NCI-H2029 (cell line): ENCODE results near the gene COCH.

Experiments
- DNase-seq: peaks from one replicate; lab custom pipeline; 2025; lab: John Stamatoyannopoulos, UW

COCH gene

GRCh38 chr14:30874120-30874998 is at the start of gene COCH:
Gene COCH (plus strand): TSS chr14:30874559. CDS start chr14:30874939, 380 bp downstream.
- DNase-seq: peak; percentile 55

DNA sequence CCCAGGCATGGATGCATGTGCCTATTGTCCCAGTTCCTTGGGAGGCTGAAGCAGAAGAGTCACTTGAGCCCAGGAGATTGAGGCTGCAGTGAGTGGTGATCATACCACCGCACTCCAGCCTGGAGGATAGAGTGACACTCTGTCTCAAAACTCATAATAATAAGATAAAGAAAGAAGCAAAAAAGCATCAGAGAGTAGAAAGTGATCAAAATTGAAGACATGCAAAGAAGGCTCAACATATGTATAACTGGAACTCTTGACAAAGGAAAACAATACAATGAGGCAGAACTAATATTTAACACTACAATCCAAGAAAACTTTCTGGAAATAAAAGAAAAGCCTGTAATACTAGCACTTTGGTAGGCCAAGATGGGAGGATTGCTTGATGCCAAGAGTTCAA is 48.3 kb upstream of the COCH start:
- no peak for DNase-seq

- no peak for DNase-seq
Observed at GRCh38 chr14:30829853-30830252, 44.5 kb upstream of the COCH start.

DNA sequence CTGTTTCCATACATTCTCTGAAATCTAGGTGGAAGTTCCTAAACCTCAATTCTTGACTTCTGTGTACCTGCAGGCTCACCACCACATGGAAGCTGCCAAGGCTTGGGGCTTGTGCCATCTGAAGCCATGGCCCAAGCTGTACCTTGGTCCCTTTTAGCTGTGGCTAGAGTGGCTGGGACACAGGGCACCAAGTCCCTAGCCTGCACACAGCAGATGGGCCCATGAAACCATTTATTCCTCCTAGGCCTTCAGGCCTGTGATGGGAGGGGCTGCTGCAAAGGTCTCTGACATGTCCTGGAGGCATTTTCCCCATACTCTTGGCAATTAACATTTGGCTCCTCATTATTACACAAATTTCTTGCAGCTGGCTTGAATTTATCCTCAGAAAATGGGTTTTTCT is 40.0 kb upstream of the COCH start:
- DNase-seq: no peak

GRCh38 chr14:30838351-30838750 is 36.0 kb upstream of the COCH start:
- no peak for DNase-seq

DNA sequence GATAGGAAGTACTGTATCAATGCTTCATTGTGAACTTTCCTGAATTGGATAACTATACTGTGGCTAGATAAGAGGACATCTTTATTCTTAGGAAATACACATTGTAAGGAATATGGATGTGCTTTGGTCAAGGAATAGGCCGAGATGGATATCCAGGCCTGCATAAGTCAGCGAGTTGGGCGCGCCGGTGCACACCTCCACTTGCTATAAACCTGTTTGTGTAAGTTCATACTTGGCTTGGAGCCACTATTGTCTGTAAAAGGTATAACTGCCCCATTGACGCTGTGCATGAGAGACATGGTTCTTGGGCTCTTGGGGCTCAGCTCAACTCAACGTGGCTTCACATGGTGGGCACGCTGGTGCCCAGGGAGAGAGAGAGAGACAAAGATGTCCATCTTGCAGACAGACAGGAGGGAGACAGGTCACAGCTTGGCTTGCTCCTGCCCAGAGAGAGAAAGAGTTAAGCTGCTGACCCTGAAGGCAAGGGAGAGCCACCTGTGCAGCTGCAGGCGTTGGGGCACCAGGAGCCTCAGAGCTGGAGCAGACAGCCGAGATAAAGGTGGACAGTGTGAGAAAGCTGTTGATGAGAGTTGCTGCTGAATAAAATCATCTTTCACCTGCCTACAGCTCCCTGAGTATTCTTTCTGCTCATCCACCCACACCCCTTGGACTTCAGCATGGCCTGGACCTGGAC is 34.1 kb upstream of the COCH start:
- DNase-seq: no peak

DNA sequence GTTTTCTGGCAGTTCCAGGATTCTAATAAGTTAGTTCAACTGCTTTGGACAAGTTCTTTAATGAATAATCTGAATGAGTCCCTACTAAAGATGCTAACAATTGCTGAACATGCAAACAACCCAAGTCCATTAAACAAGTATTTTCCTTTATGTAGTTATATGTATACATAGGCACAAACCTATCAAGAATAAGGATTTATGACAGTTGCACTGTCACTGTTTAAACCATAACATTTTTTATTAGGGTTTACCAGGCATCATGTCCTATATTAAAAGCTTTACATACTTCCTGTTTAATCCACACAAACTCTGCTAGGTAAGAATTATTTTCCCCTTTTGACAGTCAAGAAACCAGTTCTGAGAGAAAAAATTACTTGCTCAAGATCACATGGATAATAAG is 31.9 kb upstream of the COCH start:
- DNase-seq: no peak

DNA sequence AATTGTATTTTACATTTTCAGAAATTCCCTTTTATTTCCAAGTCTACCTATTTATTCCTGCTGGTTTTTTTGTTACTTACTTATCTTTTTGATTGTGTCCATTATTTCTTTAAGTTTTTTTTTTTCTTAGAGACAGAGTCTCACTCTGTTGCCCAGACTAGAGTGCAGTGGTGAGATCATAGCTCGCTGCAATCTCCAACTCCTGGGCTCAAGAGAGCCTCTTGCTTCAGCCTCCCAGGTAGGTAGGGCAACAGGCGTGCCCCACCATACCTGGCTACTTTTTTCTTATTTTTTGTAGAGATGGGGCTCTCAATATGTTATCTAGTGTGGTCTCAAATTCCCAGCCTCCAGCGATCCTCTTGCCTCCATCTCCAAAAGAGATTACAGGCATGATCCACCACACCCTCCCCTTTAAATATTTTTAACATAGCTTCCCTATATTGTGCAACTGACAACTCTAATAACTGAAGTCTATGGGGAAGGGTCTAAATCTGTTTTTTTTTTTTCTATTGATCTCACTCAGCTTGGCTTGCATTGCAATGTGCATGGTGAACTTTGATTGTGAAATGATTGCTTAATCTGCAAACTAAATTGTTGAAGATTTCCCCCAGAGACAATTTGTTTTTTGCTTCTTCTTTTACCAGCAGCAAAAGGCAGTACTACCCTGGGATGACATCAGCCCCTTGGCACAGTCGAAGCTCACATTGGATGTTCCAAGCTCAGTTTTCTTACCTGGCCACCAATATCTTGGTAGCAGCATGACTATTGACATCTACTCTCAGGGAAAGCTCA is 25.7 kb upstream of the COCH start:
- DNase-seq: no peak

DNA sequence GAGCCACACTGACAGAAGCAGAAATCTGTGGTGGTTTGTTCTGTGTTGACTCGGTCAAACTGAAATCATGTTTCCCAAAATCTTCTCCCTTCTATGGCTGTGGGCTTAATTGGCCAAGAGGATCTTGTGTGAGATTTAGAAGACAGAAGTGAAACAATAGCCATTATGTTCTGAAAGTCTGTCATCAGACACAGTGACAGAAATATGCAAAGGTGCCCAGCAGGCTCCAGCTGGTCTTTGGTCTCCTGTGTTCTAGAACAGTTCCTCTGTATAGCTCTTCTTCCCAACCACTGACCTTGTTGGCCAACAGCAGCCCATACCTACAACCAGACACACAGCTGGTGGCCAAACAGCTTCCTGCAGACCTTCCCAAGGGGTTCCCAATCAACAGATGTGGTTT is 25.0 kb upstream of the COCH start:
- DNase-seq: no peak

- DNase-seq: no peak
Observed at GRCh38 chr14:30849983-30850382, 24.4 kb upstream of the COCH start.

- DNase-seq: no peak
Observed at GRCh38 chr14:30853946-30854345, 20.4 kb upstream of the COCH start.

GRCh38 chr14:30854492-30854891 is 19.9 kb upstream of the COCH start:
- DNase-seq: no peak

GRCh38 chr14:30855345-30856037 is 18.9 kb upstream of the COCH start:
- no peak for DNase-seq

GRCh38 chr14:30861200-30861599 is 13.2 kb upstream of the COCH start:
- DNase-seq: no peak

GRCh38 chr14:30864934-30865333 is 9.4 kb upstream of the COCH start:
- DNase-seq: no peak

DNA sequence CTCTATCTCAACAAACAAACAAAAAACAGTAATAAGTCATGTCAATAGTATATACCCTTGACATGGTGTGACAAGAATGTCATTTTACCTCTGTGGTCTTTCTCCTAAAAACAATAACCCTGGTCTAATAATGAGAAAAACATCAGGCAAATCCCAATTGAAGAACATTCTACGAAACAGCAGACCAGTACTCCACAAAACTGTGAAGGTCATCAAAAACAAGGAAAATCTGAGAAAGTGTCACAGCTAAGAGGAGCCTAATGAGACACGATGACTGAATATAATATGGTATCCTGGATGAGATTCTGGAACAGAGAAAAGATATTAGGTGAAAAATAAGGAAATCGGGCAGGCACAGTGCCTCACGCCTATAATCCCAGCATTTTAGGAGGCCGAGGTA is 5.6 kb upstream of the COCH start:
- DNase-seq: no peak

DNA sequence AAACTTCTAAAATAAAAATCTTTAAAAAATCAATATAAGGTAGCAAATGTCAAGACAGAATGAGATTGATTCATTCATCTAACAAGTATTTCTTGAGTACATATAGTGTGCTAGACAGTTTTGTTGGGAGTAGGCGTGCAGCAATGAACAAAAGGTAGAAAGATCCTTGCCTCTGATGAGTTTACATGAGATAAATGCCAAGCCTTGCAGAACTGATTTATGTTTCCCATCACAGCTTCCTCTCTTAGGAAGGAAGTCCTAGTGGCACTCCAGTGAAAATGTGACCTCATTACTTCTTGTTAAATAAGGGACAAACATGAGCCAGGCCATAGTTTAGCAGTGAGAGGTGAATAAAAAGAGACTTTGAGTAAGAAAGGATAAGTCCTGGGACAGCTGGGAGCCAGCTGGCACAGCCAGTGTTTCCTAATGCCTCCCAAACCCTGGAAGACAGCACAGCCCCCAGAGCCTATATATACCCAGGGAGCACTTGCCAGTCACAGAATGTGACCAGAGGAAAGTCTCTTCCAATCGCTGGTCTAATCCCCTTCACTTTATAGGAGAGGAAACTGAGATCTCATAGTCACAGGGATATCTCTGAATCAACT is 4.7 kb upstream of the COCH start:
- no peak for DNase-seq

DNA sequence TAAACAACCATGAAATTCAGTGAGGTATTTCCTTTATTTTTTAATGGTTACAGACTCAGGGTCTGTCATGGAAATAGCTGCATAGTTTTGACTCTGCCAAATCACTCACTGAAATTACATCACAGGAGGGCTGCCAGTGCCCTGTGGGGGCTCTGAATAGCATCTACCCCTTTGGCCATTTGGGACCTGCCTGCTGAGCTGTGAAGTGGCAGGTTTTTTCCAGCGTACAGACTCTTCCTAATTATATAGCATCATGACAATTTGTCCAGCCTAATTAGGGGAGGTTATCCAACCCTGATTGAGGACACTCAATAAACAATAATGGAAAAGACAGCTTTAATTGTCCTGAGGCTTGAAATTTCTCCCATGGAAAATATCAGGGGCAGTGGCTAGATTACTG is 1.8 kb upstream of the COCH start:
- no peak for DNase-seq

- no peak for DNase-seq
Observed at GRCh38 chr14:30873308-30874119, 845 bp upstream of the COCH start.

DNA sequence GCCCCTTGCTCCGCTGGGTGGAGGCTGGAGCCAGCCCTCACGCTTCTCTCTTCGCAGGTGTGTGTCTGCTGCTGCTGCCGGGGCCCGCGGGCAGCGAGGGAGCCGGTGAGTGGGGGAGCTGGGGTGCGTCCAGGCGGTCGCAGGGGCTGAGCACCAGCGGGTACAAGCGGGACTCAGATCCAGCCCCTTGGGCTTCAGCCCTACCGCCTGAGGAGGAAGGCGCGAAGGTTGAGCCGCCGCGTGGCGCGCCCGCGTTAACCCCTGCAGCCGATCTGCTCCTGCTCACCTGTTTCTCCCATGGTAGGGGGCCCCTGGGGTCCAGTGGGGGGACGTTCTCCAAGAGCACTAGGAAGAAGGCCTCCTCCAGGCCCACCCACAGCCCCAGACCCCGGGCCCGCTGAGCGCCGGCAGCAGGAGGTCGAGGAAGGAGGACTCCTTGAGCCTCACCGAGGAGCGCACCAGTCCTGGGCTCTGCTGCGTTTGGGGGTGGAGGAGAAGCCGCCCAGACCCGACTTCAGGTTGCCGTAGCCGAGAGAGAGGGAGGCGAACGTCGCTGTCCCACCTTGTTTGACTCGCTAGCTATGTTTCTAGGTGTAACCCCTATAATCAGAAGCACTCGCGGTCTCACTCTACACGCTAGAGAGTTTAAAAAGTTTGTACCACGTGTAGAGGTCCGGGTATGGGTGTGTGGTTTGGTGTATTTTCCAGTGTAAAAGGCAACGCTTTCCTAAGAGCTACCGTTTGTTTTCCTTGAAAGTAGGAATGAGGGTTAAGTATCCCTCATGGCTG is 834 bp downstream of the COCH start:
- no peak for DNase-seq
